HL-60 (cell line): ENCODE measurements around the gene MACROD2.

ENCODE experiments used
- POLR2AphosphoS5 ChIP-seq: IDR thresholded peaks from 2 replicates; pipeline ENCODE4 v1.6.1; 2012; ENCODE audit warnings: low read depth
- TF ChIP-seq, protein P1 (sequence below): IDR thresholded peaks from one replicate; pipeline ENCODE4 v1.5.1; 2011; ENCODE audit warnings: low read length, control low read depth, inconsistent platforms; ENCODE audit not compliant: insufficient read depth

DNA sequence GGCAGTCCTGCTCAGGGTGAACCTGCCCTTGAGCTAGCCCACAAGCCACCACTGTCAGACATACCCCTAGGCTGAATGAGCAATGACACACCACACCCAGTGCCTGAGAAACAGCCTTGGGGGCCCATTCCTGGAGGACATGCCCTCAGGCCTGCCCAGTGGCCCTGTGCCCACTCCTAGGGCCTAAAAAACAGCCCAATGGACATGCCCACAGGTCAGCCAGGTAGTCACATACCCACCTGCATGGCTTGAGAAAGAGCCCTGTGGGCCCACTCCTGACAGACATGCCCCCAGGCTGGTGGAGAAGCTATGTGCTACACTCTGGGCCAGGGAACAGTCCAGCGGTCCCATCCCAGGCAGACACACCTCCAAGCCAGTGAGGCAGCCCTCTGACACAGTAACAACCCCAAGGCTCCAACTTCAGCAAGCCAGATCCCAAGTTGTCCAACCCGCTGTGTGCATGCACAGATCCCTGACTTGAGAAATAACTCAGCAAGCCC is 2086.8 kb downstream of the MACROD2 start:
- TF ChIP-seq, protein P1, sequence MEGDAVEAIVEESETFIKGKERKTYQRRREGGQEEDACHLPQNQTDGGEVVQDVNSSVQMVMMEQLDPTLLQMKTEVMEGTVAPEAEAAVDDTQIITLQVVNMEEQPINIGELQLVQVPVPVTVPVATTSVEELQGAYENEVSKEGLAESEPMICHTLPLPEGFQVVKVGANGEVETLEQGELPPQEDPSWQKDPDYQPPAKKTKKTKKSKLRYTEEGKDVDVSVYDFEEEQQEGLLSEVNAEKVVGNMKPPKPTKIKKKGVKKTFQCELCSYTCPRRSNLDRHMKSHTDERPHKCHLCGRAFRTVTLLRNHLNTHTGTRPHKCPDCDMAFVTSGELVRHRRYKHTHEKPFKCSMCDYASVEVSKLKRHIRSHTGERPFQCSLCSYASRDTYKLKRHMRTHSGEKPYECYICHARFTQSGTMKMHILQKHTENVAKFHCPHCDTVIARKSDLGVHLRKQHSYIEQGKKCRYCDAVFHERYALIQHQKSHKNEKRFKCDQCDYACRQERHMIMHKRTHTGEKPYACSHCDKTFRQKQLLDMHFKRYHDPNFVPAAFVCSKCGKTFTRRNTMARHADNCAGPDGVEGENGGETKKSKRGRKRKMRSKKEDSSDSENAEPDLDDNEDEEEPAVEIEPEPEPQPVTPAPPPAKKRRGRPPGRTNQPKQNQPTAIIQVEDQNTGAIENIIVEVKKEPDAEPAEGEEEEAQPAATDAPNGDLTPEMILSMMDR: no peak
- no peak for TF ChIP-seq POLR2AphosphoS5
